BLaER1 (cell line): Measurements from ENCODE around the gene TMEM72.
A peak's percentile ranks its signal among the peaks of the same experiment; 100 is the strongest.

Experiments
- H3K27ac ChIP-seq: shearing (Covaris generic); formaldehyde crosslinking; 2 replicates; pipeline ENCODE4 v1.8.1; 2022
- H3K27me3 ChIP-seq: shearing (Covaris generic); formaldehyde crosslinking; 2 replicates; pipeline ENCODE4 v1.8.1; 2022
- H3K36me3 ChIP-seq: shearing (Covaris generic); formaldehyde crosslinking; 2 replicates; pipeline ENCODE4 v1.8.1; 2022
- H3K4me1 ChIP-seq: shearing (Covaris generic); formaldehyde crosslinking; 2 replicates; pipeline ENCODE4 v1.8.1; 2022
- H3K4me2 ChIP-seq: shearing (Covaris generic); formaldehyde crosslinking; 2 replicates; pipeline ENCODE4 v1.8.1; 2022
- H3K4me3 ChIP-seq: shearing (Covaris generic); formaldehyde crosslinking; 2 replicates; pipeline ENCODE4 v1.8.1; 2022
- H3K9ac ChIP-seq: shearing (Covaris generic); formaldehyde crosslinking; 2 replicates; pipeline ENCODE4 v1.8.1; 2022
- H3K9me3 ChIP-seq: shearing (Covaris generic); formaldehyde crosslinking; 2 replicates; pipeline ENCODE4 v1.8.1; 2022
- H4K20me1 ChIP-seq: shearing (Covaris generic); formaldehyde crosslinking; 2 replicates; pipeline ENCODE4 v1.8.1; 2022
- Cebpa-rat ChIP-seq: shearing (Covaris generic); IDR thresholded peaks from 2 replicates; pipeline ENCODE4 v1.8.1; 2022

The TMEM72 gene

DNA sequence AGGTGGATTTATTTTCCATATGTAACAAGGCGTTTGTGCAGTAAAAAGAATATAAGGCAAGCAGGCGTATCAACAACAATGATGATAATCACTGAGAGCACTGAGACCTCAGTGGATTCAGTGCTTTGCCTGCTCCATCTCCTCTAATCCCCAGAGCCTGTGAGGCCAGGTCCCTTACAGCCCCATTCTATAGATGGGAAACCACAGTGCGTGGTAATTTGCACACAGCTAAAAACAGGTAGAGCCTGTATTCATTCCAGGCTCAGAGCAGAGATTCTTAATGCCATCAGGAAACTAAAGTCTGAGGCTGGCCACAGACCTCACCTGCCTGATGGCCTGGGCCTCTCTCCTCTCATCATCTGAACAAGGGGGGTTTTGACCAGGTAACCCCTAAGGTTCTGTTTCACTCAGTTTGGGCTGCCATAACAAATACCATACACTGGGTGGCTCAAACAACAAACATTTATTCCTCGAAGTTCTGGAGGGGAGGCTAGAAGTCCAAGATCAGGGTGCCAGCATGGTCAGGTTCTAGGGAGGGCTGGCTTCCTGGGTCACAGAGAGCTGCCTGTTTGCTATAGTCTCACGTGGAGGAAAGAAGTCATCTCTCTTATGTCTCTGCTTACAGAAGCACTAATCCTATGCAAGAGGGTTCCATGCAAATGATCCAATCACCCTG is 38.1 kb downstream of the TMEM72 start:
- Histone ChIP-seq H3K9me3 (peaks cover 14% of the 10 kb centered on the region), H3K4me2 (peak overlapping the region; percentile 87), H3K4me3 (no peak overlapping the region), H4K20me1 (no peaks in the 10 kb centered on the region), H3K27ac (0 out of 2 replicates have a peak overlapping the region, but pooled peaks have one; percentile 58), H3K4me1 (peaks cover 45% of the 10 kb centered on the region), H3K36me3 (peaks cover 3% of the 10 kb centered on the region; the same call in 1 of the 2 replicates), H3K27me3 (no peaks in the 10 kb centered on the region), H3K9ac (no peak overlapping the region; the same call in 1 of the 2 replicates)
- TF ChIP-seq Cebpa-rat = no peak

DNA sequence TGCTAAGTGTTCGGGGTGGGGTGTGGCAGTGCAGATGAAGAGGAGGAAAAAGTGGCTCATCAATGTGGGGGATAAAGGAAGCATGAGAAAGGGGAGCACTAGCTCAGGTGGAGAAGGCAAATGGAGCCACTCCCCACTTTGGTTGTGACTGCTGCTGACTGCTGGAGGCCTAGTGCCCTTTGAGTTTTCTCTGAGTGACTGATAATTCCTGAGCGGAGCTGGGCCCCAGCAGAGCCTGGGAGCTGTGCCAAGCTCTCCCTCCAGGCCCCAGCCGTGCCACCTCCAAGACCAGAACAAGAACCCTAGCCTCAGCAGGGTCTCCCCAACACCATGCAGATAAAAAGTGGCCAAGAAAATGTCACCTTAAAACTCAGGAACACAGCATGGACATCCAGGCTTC is 38.8 kb downstream of the TMEM72 start:
- H4K20me1 ChIP-seq = no peaks in the 10 kb centered on the region
- H3K4me1 ChIP-seq = peaks cover 50% of the 10 kb centered on the region
- H3K9me3 ChIP-seq = peaks cover 9% of the 10 kb centered on the region
- H3K36me3 ChIP-seq = peaks cover 3% of the 10 kb centered on the region; the same call in 1 of the 2 replicates
- peak overlapping the region; percentile 58 for H3K27ac ChIP-seq
- H3K4me2 ChIP-seq = peak overlapping the region; percentile 87
- no peak overlapping the region for H3K4me3 ChIP-seq
- no peak for TF ChIP-seq Cebpa-rat
- 0 out of 2 replicates have a peak overlapping the region, but pooled peaks have one; percentile 15 for H3K9ac ChIP-seq
- H3K27me3 ChIP-seq = no peaks in the 10 kb centered on the region

GRCh38 chr10:44950326-44951225 is 39.4 kb downstream of the TMEM72 start:
- Histone ChIP-seq H3K27ac (peak overlapping the region; percentile 58), H3K4me3 (no peak overlapping the region), H4K20me1 (no peaks in the 10 kb centered on the region), H3K9ac (peak overlapping the region; percentile 15; the same call in 1 of the 2 replicates), H3K27me3 (no peaks in the 10 kb centered on the region), H3K36me3 (peaks cover under 1% of the 10 kb centered on the region), H3K4me2 (peak overlapping the region; percentile 87), H3K4me1 (peaks cover 56% of the 10 kb centered on the region), H3K9me3 (peaks cover 2% of the 10 kb centered on the region; the same call in 1 of the 2 replicates)
- TF ChIP-seq Cebpa-rat = no peak

DNA sequence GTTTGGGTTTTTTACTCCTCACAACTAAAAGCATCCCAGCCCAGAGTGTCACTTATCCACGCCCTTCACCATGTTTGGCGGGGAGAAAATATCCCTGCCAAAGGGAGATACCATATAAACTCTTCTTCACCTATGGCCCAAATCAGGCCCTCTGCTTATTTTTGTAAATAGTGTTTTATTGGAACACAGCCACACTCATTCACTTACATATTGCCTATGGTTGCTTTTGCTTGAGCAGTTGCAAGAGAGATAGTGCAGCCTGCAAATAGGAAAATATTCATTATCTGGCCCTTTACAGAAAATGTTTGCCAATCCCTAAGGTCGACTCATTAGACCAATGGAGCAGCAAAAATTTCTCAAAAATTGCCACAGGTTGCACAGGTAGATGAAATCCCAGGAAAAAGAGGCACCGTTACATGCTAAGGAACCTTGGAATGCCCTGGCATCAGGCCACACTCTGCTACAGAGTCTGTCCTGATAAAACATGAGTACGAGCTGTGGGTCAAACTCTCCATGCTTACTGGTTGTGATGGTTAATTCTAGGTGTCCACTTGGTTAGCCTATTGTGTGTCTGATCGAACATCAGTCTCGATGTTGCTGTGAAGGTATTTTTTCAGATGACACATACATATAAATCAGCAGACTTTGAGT is 40.6 kb downstream of the TMEM72 start:
- Histone ChIP-seq H3K9me3 (peaks cover 6% of the 10 kb centered on the region), H3K27ac (no peak overlapping the region), H3K4me3 (no peak overlapping the region), H3K27me3 (no peaks in the 10 kb centered on the region), H3K36me3 (peaks cover 12% of the 10 kb centered on the region), H4K20me1 (no peaks in the 10 kb centered on the region), H3K9ac (no peak overlapping the region), H3K4me1 (peaks cover 60% of the 10 kb centered on the region), H3K4me2 (no peak overlapping the region)
- TF ChIP-seq Cebpa-rat = no peak

DNA sequence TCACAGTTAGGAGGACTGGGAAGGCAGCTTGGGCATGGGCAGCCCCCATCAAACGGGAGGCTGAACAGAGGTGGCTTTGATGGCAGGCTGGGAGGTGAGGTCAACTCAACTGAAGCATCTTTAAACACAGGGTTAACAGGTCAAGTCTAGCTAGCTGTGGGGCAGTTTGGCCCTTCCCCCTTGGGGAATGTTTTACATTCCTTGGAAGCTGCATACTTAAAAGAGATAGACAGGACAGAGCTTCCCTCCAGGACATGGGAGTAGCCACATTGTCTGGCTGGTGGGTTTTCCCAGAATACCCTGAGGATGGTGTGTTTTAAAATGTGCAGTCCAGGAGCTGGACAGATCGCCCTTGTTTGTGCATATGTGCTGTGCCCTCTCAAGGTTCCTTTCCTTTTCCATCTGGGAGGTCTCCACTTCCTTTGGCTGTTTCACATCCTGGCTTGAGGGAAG is 41.7 kb downstream of the TMEM72 start:
- Histone ChIP-seq H3K4me3 (no peak overlapping the region), H3K27ac (no peak overlapping the region), H3K36me3 (peaks cover 14% of the 10 kb centered on the region), H3K4me2 (no peak overlapping the region), H4K20me1 (no peaks in the 10 kb centered on the region), H3K27me3 (no peaks in the 10 kb centered on the region), H3K9me3 (peaks cover 10% of the 10 kb centered on the region), H3K9ac (no peak overlapping the region), H3K4me1 (peaks cover 58% of the 10 kb centered on the region)
- no peak for TF ChIP-seq Cebpa-rat

GRCh38 chr10:44954042-44954441 is 42.9 kb downstream of the TMEM72 start:
- no peak overlapping the region for H3K4me2 ChIP-seq

DNA sequence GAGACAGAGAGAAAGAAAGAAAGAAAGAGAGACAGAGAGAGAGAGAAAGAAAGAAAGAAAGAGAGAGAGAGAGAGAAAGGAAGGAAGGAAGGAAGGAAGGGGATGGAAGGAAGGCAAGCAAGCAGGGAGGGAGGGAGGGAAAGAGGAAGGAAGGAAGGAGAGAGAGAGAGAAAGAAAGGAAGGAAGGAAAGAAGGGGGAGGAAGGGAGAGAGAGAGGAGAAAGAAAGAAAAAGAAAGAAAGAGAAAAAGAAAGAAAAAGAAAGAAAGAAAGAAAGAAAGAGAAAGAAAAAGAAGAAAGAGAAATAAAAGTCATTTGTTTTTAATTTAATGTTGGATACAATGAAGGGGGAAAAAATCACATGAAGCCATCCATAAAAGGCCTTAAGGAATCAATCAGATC is 43.8 kb downstream of the TMEM72 start:
- H3K27ac ChIP-seq = no peak overlapping the region
- H3K36me3 ChIP-seq = peaks cover 14% of the 10 kb centered on the region
- no peak overlapping the region for H3K4me3 ChIP-seq
- peaks cover 10% of the 10 kb centered on the region for H3K9me3 ChIP-seq
- H3K9ac ChIP-seq = no peak overlapping the region
- TF ChIP-seq Cebpa-rat = no peak
- H3K4me1 ChIP-seq = peaks cover 50% of the 10 kb centered on the region
- no peaks in the 10 kb centered on the region for H4K20me1 ChIP-seq
- no peaks in the 10 kb centered on the region for H3K27me3 ChIP-seq
- peak overlapping the region; percentile 56 for H3K4me2 ChIP-seq

More at GRCh38 chr10:44954042-44954441, 42.9 kb downstream of the TMEM72 start:
- peaks cover 10% of the 10 kb centered on the region for H3K9me3 ChIP-seq
- H3K9ac ChIP-seq = no peak overlapping the region
- no peaks in the 10 kb centered on the region for H4K20me1 ChIP-seq
- H3K27ac ChIP-seq = no peak overlapping the region
- H3K36me3 ChIP-seq = peaks cover 14% of the 10 kb centered on the region
- no peaks in the 10 kb centered on the region for H3K27me3 ChIP-seq
- TF ChIP-seq Cebpa-rat = no peak
- H3K4me3 ChIP-seq = no peak overlapping the region
- H3K4me1 ChIP-seq = peaks cover 56% of the 10 kb centered on the region

- Histone ChIP-seq H3K9me3 (peaks cover 10% of the 10 kb centered on the region), H3K36me3 (peaks cover 14% of the 10 kb centered on the region), H3K9ac (no peak overlapping the region), H3K4me1 (peaks cover 50% of the 10 kb centered on the region), H3K27ac (no peak overlapping the region), H3K4me3 (no peak overlapping the region), H4K20me1 (no peaks in the 10 kb centered on the region), H3K27me3 (no peaks in the 10 kb centered on the region), H3K4me2 (peak overlapping the region; percentile 56)
- TF ChIP-seq Cebpa-rat = no peak
Observed at GRCh38 chr10:44955413-44956070, 44.4 kb downstream of the TMEM72 start.

GRCh38 chr10:44956226-44956625 is 45.1 kb downstream of the TMEM72 start:
- Histone ChIP-seq H3K9me3 (peaks cover 10% of the 10 kb centered on the region), H3K4me3 (no peak overlapping the region), H3K27ac (no peak overlapping the region), H4K20me1 (no peaks in the 10 kb centered on the region), H3K9ac (no peak overlapping the region), H3K4me1 (peaks cover 53% of the 10 kb centered on the region), H3K27me3 (no peaks in the 10 kb centered on the region), H3K36me3 (peaks cover 14% of the 10 kb centered on the region), H3K4me2 (peak overlapping the region; percentile 56)
- TF ChIP-seq Cebpa-rat = no peak
